ENCODE measurements around the gene DOCK3.
"Not testable (repeated sequence)": the region's sequence is repeated elsewhere in the genome, so short reads cannot be mapped to it uniquely, and the experiment has no call there.

DOCK3 gene

GRCh38 chr3:50786631-50787030, 111.9 kb downstream of the DOCK3 start:
- no peaks in the 10 kb centered on the region for H3K27me3 ChIP-seq
- H3K4me1 ChIP-seq = no peaks in the 10 kb centered on the region
- H3K27ac ChIP-seq = no peak overlapping the region
- no peak for TF ChIP-seq Cebpa-rat (IDR thresholded peaks at IDR 0.05)
- H3K36me3 ChIP-seq = no peaks in the 10 kb centered on the region
- H3K4me3 ChIP-seq = no peak overlapping the region
- H4K20me1 ChIP-seq = no peaks in the 10 kb centered on the region
- no peak overlapping the region for H3K9ac ChIP-seq
- H3K9me3 ChIP-seq = peaks cover 17% of the 10 kb centered on the region
- no peak overlapping the region for H3K4me2 ChIP-seq

GRCh38 chr3:50790894-50791293, 116.2 kb downstream of the DOCK3 start:
- H4K20me1 ChIP-seq, H3K4me3 ChIP-seq: not testable (repeated sequence)

GRCh38 chr3:50792568-50792967, 117.8 kb downstream of the DOCK3 start:
- Histone ChIP-seq H3K4me3 (no peak overlapping the region), H3K4me2 (no peak overlapping the region)

More at GRCh38 chr3:50790894-50791293, 116.2 kb downstream of the DOCK3 start:
- not testable (repeated sequence) for H3K4me1 ChIP-seq, H3K4me2 ChIP-seq, H3K27me3 ChIP-seq, H3K9ac ChIP-seq, H3K9me3 ChIP-seq, H3K27ac ChIP-seq, H3K36me3 ChIP-seq

DNA sequence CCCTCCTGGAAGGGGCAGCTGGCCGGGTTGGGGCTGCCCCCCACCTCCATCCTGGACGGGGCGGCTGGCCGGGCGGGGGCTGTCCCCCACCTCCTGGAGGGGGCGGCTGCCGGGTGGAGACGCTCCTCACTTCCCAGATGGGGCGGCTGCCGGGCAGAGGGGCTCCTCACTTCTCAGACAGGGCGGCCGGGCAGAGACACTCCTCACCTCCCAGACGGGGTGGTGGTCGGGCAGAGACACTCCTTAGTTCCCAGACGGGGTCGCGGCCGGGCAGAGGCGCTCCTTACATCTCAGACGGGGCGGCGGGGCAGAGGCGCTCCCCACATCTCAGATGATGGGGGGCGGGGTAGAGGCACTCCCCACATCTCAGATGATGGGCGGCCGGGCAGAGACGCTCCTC, 129.1 kb downstream of the DOCK3 start:
- not testable (repeated sequence) for H3K4me2 ChIP-seq, H3K27me3 ChIP-seq, H3K4me1 ChIP-seq, H3K36me3 ChIP-seq, H3K9ac ChIP-seq, H3K4me3 ChIP-seq, H4K20me1 ChIP-seq, H3K27ac ChIP-seq
- peaks cover 61% of the 10 kb centered on the region for H3K9me3 ChIP-seq

More at GRCh38 chr3:50792568-50792967, 117.8 kb downstream of the DOCK3 start:
- Histone ChIP-seq H3K36me3 (no peaks in the 10 kb centered on the region), H3K27me3 (no peaks in the 10 kb centered on the region; the same call in 1 of the 2 replicates), H3K27ac (no peak overlapping the region), H4K20me1 (no peaks in the 10 kb centered on the region), H3K4me1 (no peaks in the 10 kb centered on the region), H3K9me3 (0 out of 2 replicates have a peak, but pooled peaks cover 11% of the 10 kb centered on the region), H3K9ac (no peak overlapping the region)
- no peak for TF ChIP-seq Cebpa-rat (IDR thresholded peaks at IDR 0.05)

DNA sequence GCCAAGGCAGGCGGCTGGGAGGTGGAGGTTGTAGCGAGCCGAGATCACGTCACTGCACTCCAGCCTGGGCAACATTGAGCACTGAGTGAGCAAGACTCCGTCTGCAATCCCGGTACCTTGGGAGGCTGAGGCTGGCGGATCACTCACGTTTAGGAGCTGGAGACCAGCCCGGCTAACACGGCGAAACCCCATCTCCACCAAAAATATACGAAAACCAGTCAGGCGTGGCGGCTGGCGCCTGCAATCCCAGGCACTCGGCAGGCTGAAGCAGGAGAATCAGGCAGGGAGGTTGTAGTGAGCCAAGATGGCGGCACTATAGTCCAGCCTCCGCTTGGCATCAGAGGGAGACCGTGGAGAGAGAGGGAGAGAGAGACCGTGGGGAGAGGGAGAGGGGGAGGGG, 129.6 kb downstream of the DOCK3 start:
- not testable (repeated sequence) for H3K36me3 ChIP-seq, H3K9ac ChIP-seq, H3K4me1 ChIP-seq, H3K27me3 ChIP-seq, H3K4me2 ChIP-seq, H3K27ac ChIP-seq, H3K4me3 ChIP-seq, H4K20me1 ChIP-seq
- peaks cover 55% of the 10 kb centered on the region for H3K9me3 ChIP-seq

DNA sequence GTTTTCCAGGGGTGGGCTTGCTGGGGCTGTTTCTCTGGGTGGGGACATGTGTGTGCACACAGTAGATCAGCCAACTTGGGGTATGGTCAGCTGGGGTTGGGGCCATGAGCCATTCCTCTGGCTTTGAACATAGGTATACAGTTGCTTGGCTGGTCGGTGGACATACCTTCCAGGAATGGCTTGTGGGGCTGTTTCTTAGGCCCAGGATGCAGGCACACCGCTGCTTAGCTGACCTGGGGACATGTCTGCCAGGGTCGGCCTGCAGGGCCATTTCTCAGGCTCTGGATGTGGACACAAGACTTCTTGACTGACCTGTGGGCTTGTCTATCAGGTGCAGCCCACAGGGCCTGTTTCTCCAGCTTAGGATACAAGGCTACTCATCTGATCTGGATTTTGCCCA, 130.6 kb downstream of the DOCK3 start:
- H4K20me1 ChIP-seq = no peaks in the 10 kb centered on the region
- no peak overlapping the region for H3K4me3 ChIP-seq
- H3K9ac ChIP-seq = no peak overlapping the region
- H3K4me1 ChIP-seq = no peaks in the 10 kb centered on the region
- TF ChIP-seq Cebpa-rat (IDR thresholded peaks at IDR 0.05) = no peak
- H3K9me3 ChIP-seq = peaks cover 51% of the 10 kb centered on the region
- H3K4me2 ChIP-seq = no peak overlapping the region
- no peaks in the 10 kb centered on the region for H3K36me3 ChIP-seq
- no peaks in the 10 kb centered on the region for H3K27me3 ChIP-seq
- no peak overlapping the region for H3K27ac ChIP-seq

- Histone ChIP-seq H3K9ac (no peak overlapping the region), H3K4me1 (no peaks in the 10 kb centered on the region), H4K20me1 (no peaks in the 10 kb centered on the region), H3K36me3 (no peaks in the 10 kb centered on the region), H3K4me3 (no peak overlapping the region), H3K27ac (no peak overlapping the region), H3K9me3 (peaks cover 45% of the 10 kb centered on the region), H3K27me3 (no peaks in the 10 kb centered on the region), H3K4me2 (no peak overlapping the region)
- no peak for TF ChIP-seq Cebpa-rat (IDR thresholded peaks at IDR 0.05)
Observed at GRCh38 chr3:50806031-50806430, 131.3 kb downstream of the DOCK3 start.

- Histone ChIP-seq H4K20me1 (no peaks in the 10 kb centered on the region), H3K9me3 (peaks cover 37% of the 10 kb centered on the region), H3K9ac (no peak overlapping the region), H3K4me3 (no peak overlapping the region), H3K27me3 (no peaks in the 10 kb centered on the region), H3K36me3 (no peaks in the 10 kb centered on the region), H3K4me1 (no peaks in the 10 kb centered on the region), H3K4me2 (no peak overlapping the region), H3K27ac (no peak overlapping the region)
- no peak for TF ChIP-seq Cebpa-rat (IDR thresholded peaks at IDR 0.05)
Observed at GRCh38 chr3:50806806-50807205, 132.1 kb downstream of the DOCK3 start.

DNA sequence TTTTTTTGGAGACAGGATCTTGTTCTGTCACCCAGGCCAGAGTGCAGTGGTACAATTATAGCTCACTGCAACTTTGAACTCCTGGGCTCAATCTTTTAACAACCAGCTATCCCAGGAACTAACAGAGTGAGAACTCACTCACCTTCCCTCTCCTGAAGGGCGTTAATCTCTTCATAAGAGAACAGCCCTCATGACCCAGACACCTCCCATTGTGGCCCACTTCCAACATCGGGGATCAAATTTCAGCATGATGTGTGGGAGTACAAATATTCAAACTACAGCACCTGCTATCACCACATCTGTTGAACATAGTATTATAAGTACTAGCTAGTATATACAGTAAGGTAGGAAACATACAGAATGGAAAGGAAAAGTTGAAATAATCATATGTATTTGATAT, 132.5 kb downstream of the DOCK3 start:
- Histone ChIP-seq H4K20me1 (no peaks in the 10 kb centered on the region), H3K4me2 (no peak overlapping the region)

DNA sequence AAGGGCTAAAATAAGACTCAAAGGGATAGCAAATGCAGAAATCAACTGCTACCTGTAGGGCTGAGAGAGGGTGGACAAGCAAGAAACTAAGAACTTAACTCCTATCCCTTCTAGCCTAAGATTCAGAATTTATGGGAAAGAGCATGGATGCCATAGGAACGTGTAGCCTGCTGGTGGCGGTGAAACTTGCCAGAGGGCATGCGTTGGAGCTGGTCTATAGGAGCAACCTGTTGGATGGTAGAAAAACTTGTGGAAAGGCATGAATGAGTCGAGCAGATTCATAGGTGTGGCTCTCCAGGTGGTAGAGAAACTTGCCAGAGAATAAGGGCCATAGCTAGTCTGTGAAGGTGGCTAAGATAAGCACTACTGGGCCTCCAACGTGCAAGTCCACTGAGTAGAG, 137.2 kb downstream of the DOCK3 start:
- no peak for TF ChIP-seq Cebpa-rat (IDR thresholded peaks at IDR 0.05)
- no peak overlapping the region for H3K27ac ChIP-seq
- no peaks in the 10 kb centered on the region for H3K4me1 ChIP-seq
- H3K9me3 ChIP-seq = no peaks in the 10 kb centered on the region
- no peak overlapping the region for H3K9ac ChIP-seq
- H3K27me3 ChIP-seq = no peaks in the 10 kb centered on the region
- no peaks in the 10 kb centered on the region for H3K36me3 ChIP-seq
- H3K4me3 ChIP-seq = no peak overlapping the region
- H3K4me2 ChIP-seq = no peak overlapping the region
- no peaks in the 10 kb centered on the region for H4K20me1 ChIP-seq

More for the DNA sequence above, 132.5 kb downstream of the DOCK3 start:
- TF ChIP-seq Cebpa-rat (IDR thresholded peaks at IDR 0.05) = no peak
- Histone ChIP-seq H3K9me3 (peaks cover 34% of the 10 kb centered on the region), H3K4me1 (no peaks in the 10 kb centered on the region), H3K27ac (no peak overlapping the region), H3K9ac (no peak overlapping the region), H3K27me3 (no peaks in the 10 kb centered on the region), H3K36me3 (no peaks in the 10 kb centered on the region), H3K4me3 (no peak overlapping the region)

- no peaks in the 10 kb centered on the region for H3K4me1 ChIP-seq
- no peak overlapping the region for H3K4me3 ChIP-seq
- TF ChIP-seq Cebpa-rat (IDR thresholded peaks at IDR 0.05) = no peak
- H3K9me3 ChIP-seq = no peaks in the 10 kb centered on the region
- H3K4me2 ChIP-seq = no peak overlapping the region
- no peaks in the 10 kb centered on the region for H4K20me1 ChIP-seq
- no peaks in the 10 kb centered on the region for H3K27me3 ChIP-seq
- H3K9ac ChIP-seq = no peak overlapping the region
- no peak overlapping the region for H3K27ac ChIP-seq
- H3K36me3 ChIP-seq = no peaks in the 10 kb centered on the region
Observed at GRCh38 chr3:50815844-50816243, 141.1 kb downstream of the DOCK3 start.
